DOHH2 (cell line): ENCODE results near the gene PRDM16.

Experiments
- H3F3A ChIP-seq: fragments of 200-600 bp; sonication (generic), shearing (Covaris generic); 2 replicates; pipeline ENCODE4 v1.6.0; 2016; ENCODE audit warnings: antibody characterized with exemption, mild to moderate bottlenecking; ENCODE audit not compliant: control insufficient read depth, insufficient read depth
- H3K27ac ChIP-seq: fragments of 200-600 bp; sonication (generic); 2 replicates; pipeline ENCODE4 v1.5.1; 2014; ENCODE audit warnings: low read depth, mild to moderate bottlenecking, low read length, moderate library complexity
- H3K27me3 ChIP-seq: fragments of 200-600 bp; sonication (generic); 2 replicates; pipeline ENCODE4 v1.6.1; 2014; ENCODE audit warnings: mild to moderate bottlenecking, low read length, mixed read lengths; ENCODE audit not compliant: control insufficient read depth
- H3K36me3 ChIP-seq: fragments of 200-600 bp; sonication (generic); 2 replicates; pipeline ENCODE4 v1.6.1; 2014; ENCODE audit warnings: mild to moderate bottlenecking, low read length, moderate library complexity, mixed read lengths; ENCODE audit not compliant: control insufficient read depth
- H3K4me1 ChIP-seq: fragments of 200-600 bp; sonication (generic); 2 replicates; pipeline ENCODE4 v1.6.1; 2014; ENCODE audit warnings: mild to moderate bottlenecking, low read length, mixed read lengths; ENCODE audit not compliant: control insufficient read depth
- H3K4me2 ChIP-seq: fragments of 200-600 bp; sonication (generic); 2 replicates; pipeline ENCODE4 v1.6.0; 2014; ENCODE audit warnings: mild to moderate bottlenecking, low read length, moderate library complexity
- H3K4me3 ChIP-seq: fragments of 200-600 bp; sonication (generic); 2 replicates; pipeline ENCODE4 v1.5.1; 2014; ENCODE audit warnings: mild to moderate bottlenecking, low read length, mixed read lengths
- H3K79me2 ChIP-seq: fragments of 200-600 bp; sonication (generic); 2 replicates; pipeline ENCODE4 v1.6.1; 2014; ENCODE audit warnings: mild to moderate bottlenecking, low read length, mixed read lengths; ENCODE audit not compliant: control insufficient read depth
- H3K9me2 ChIP-seq: fragments of 200-600 bp; sonication (generic); replicated peaks from 2 replicates; pipeline ENCODE4 v1.6.1; 2014; ENCODE audit warnings: mild to moderate bottlenecking, low read length, mixed read lengths; ENCODE audit not compliant: control insufficient read depth
- H3K9me3 ChIP-seq: fragments of 200-600 bp; sonication (generic); 2 replicates; pipeline ENCODE4 v1.6.1; 2014; ENCODE audit warnings: antibody characterized with exemption, low read length, mixed read lengths; ENCODE audit not compliant: control insufficient read depth, insufficient read depth
- H4K20me1 ChIP-seq: fragments of 200-600 bp; sonication (generic); 2 replicates; pipeline ENCODE4 v1.6.0; 2014; ENCODE audit warnings: low read depth, mild to moderate bottlenecking, antibody characterized with exemption, low read length, moderate library complexity; ENCODE audit not compliant: control insufficient read depth, insufficient read depth
- CTCF ChIP-seq: fragments of 200-600 bp; sonication (generic); IDR thresholded peaks from one replicate; pipeline ENCODE4 v1.5.1; 2014; ENCODE audit warnings: antibody characterized with exemption, mild to moderate bottlenecking, low read depth, low read length; ENCODE audit not compliant: poor library complexity, severe bottlenecking
- EZH2phosphoT487 ChIP-seq: fragments of 200-600 bp; sonication (generic); IDR thresholded peaks from 2 replicates; pipeline ENCODE4 v1.6.1; 2017; ENCODE audit warnings: borderline replicate concordance, mild to moderate bottlenecking, antibody characterized with exemption, low read length, moderate library complexity, mixed read lengths

Gene PRDM16

GRCh38 chr1:3277623-3278022 lies 208.6 kb downstream of the PRDM16 start:
- Histone ChIP-seq H4K20me1 (no peaks in the 10 kb centered on the region), H3K9me3 (no peaks in the 10 kb centered on the region), H3K27ac (no peak overlapping the region), H3F3A (no peaks in the 10 kb centered on the region), H3K4me2 (no peak overlapping the region), H3K27me3 (no peaks in the 10 kb centered on the region), H3K4me3 (no peak overlapping the region), H3K4me1 (no peaks in the 10 kb centered on the region), H3K36me3 (no peaks in the 10 kb centered on the region), H3K79me2 (no peaks in the 10 kb centered on the region), H3K9me2 (no peaks in the 10 kb centered on the region)
- no peak for TF ChIP-seq EZH2phosphoT487
- no peak for TF ChIP-seq CTCF

GRCh38 chr1:3278416-3279181 lies 209.6 kb downstream of the PRDM16 start:
- Histone ChIP-seq H4K20me1 (no peaks in the 10 kb centered on the region), H3K27ac (no peak overlapping the region), H3K4me1 (no peaks in the 10 kb centered on the region), H3K9me2 (no peaks in the 10 kb centered on the region), H3K9me3 (no peaks in the 10 kb centered on the region), H3K4me2 (no peak overlapping the region), H3K4me3 (no peak overlapping the region), H3K36me3 (no peaks in the 10 kb centered on the region), H3F3A (no peaks in the 10 kb centered on the region), H3K79me2 (no peaks in the 10 kb centered on the region), H3K27me3 (no peaks in the 10 kb centered on the region)
- TF ChIP-seq CTCF = no peak
- TF ChIP-seq EZH2phosphoT487 = no peak

- no peak overlapping the region for H3K4me3 ChIP-seq
- no peaks in the 10 kb centered on the region for H4K20me1 ChIP-seq
- H3K27ac ChIP-seq = no peak overlapping the region
- H3F3A ChIP-seq = no peaks in the 10 kb centered on the region
- H3K36me3 ChIP-seq = no peaks in the 10 kb centered on the region
- TF ChIP-seq EZH2phosphoT487 = no peak
- TF ChIP-seq CTCF = no peak
- no peaks in the 10 kb centered on the region for H3K9me2 ChIP-seq
- no peaks in the 10 kb centered on the region for H3K9me3 ChIP-seq
- no peaks in the 10 kb centered on the region for H3K79me2 ChIP-seq
- H3K4me1 ChIP-seq = no peaks in the 10 kb centered on the region
- H3K4me2 ChIP-seq = no peak overlapping the region
- no peaks in the 10 kb centered on the region for H3K27me3 ChIP-seq
Measured at GRCh38 chr1:3279182-3279470, 210.1 kb downstream of the PRDM16 start.
